Adipocyte (in vitro differentiated cells): Measurements from ENCODE around the gene OTUD7B.
"Not testable (repeated sequence)": the region's sequence is repeated elsewhere in the genome, so short reads cannot be mapped to it uniquely, and the experiment has no call there.

Experiments used
- DNase-seq: peaks from one replicate; pipeline ENCODE4 v3.0.0-alpha.2; 2015; ENCODE audit warnings: low read depth
- H3K27me3 ChIP-seq: replicated peaks from 2 replicates; pipeline ENCODE4 v1.7.0; 2013; ENCODE audit warnings: mild to moderate bottlenecking, low read length, moderate library complexity; ENCODE audit not compliant: control insufficient read depth, insufficient read depth
- H3K36me3 ChIP-seq: 2 replicates; pipeline ENCODE4 v1.7.0; 2013; ENCODE audit warnings: low read length, mild to moderate bottlenecking, moderate library complexity; ENCODE audit not compliant: control insufficient read depth, insufficient read depth, severe bottlenecking
- H3K4me1 ChIP-seq: 2 replicates; pipeline ENCODE4 v1.7.0; 2013; ENCODE audit warnings: mild to moderate bottlenecking, low read length, moderate library complexity; ENCODE audit not compliant: control insufficient read depth, insufficient read depth
- H3K4me3 ChIP-seq: 2 replicates; pipeline ENCODE4 v1.7.0; 2013; ENCODE audit warnings: mild to moderate bottlenecking, low read length, moderate library complexity
- H3K9ac ChIP-seq: 2 replicates; pipeline ENCODE4 v1.7.0; 2013; ENCODE audit warnings: mild to moderate bottlenecking, low read length, moderate library complexity
- H3K9me3 ChIP-seq: 2 replicates; pipeline ENCODE4 v1.7.0; 2013; ENCODE audit warnings: mild to moderate bottlenecking, low read length, moderate library complexity; ENCODE audit not compliant: control insufficient read depth

OTUD7B gene

GRCh38 chr1:149942885-149943284 lies 67.6 kb downstream of the OTUD7B start:
- no peak for DNase-seq
- Histone ChIP-seq H3K4me1 (peaks cover 32% of the 10 kb centered on the region), H3K36me3 (peaks cover 39% of the 10 kb centered on the region), H3K9me3 (no peaks in the 10 kb centered on the region), H3K27me3 (no peaks in the 10 kb centered on the region), H3K4me3 (no peak overlapping the region), H3K9ac (peak overlapping the region; percentile 37)

DNA sequence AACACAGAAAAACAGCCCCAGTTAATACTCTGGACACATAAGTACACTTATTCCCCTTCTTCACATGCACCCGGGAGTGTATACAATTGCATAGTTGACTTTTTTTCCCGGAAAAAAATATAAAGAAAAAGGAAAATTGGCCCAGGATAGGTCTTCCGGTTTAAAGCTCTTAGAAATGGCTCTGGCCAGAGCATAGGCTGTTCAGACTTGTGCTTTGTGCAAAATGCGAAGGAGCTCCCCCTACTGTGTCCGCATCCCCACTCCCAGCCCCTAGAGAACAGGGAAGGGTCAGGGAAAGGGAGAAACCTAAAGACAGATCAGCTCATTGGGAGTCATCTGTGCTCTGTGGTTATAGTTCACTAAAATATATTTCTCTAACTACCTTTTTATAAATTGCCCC lies 68.3 kb downstream of the OTUD7B start:
- Histone ChIP-seq H3K4me1 (peaks cover 38% of the 10 kb centered on the region), H3K27me3 (no peaks in the 10 kb centered on the region), H3K9me3 (no peaks in the 10 kb centered on the region), H3K4me3 (no peak overlapping the region), H3K36me3 (peaks cover 33% of the 10 kb centered on the region), H3K9ac (peak overlapping the region; percentile 18)
- DNase-seq, result no peak

GRCh38 chr1:149940427-149940826 lies 70.1 kb downstream of the OTUD7B start:
- peaks cover 54% of the 10 kb centered on the region for H3K4me1 ChIP-seq
- no peak for DNase-seq
- H3K9ac ChIP-seq, result peak overlapping the region; percentile 20
- H3K36me3 ChIP-seq, result peaks cover 21% of the 10 kb centered on the region
- no peak overlapping the region for H3K4me3 ChIP-seq
- H3K9me3 ChIP-seq, result no peaks in the 10 kb centered on the region
- no peaks in the 10 kb centered on the region for H3K27me3 ChIP-seq

GRCh38 chr1:149938668-149939003 lies 71.9 kb downstream of the OTUD7B start:
- H3K27me3 ChIP-seq, H3K9me3 ChIP-seq, H3K36me3 ChIP-seq, DNase-seq: not testable (repeated sequence)
- H3K9ac ChIP-seq, result peak overlapping the region; percentile 72
- peaks cover 54% of the 10 kb centered on the region for H3K4me1 ChIP-seq
- H3K4me3 ChIP-seq, result peak overlapping the region; percentile 66

DNA sequence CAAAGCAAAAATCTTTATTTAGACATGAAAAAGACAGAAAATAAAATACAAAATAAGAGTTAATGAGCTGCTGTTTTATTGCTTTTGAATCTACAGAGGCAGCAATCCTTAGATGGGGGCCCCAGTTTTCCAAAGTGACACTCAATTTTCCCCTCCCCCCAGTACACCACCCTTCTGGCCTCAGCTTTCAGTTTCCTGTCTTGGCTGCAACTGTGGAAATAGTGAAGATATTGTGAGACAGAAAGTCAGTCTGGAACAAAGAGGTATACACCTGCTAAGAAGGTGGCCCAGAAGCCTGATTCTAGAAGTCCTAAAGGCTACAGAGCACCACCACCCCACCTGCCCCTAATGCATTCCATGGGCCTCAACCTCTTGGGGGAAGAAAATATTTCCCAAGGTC lies 72.8 kb downstream of the OTUD7B start:
- Histone ChIP-seq H3K9me3 (no peaks in the 10 kb centered on the region), H3K4me1 (peaks cover 54% of the 10 kb centered on the region), H3K4me3 (no peak overlapping the region), H3K27me3 (no peaks in the 10 kb centered on the region), H3K9ac (peak overlapping the region; percentile 10), H3K36me3 (no peaks in the 10 kb centered on the region)
- DNase-seq, result peak; percentile 24

DNA sequence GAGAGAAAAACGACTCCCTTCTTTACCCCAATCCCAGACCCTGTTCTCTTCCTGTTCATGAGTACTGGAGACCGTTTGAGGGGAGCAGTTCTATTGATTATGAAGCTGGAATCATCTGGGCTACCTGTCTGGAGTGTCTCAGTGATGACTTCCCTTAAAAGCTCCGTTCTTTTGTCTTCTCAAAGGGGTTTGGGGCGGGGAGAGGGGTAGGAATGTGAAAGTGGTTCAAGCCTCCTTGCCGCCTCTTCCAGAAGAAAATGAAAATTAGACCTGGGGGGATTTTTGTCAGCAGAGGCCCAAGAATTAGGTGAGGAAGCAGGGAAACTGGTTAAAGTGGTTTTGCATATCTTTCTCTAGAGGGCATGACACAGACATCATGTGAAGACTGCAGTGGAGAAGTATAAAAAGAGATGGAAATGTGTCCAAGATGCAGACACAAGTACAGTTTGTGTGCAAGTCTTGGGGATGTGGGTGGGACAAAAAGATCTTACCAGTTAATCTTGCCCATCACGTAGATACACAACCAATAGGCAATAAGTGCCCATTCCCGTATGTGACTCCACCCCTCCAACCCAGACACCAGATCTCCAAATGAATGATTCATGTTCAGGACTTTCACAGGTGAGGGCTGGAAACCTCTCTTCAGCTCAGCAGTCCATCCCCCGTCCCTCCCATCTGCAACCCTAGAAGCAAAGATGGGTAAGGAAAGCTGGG lies 73.4 kb downstream of the OTUD7B start:
- Histone ChIP-seq H3K9me3 (no peaks in the 10 kb centered on the region), H3K36me3 (no peaks in the 10 kb centered on the region), H3K9ac (peak overlapping the region; percentile 86), H3K4me3 (peak overlapping the region; percentile 89), H3K4me1 (peaks cover 48% of the 10 kb centered on the region), H3K27me3 (no peaks in the 10 kb centered on the region)
- DNase-seq, result peak; percentile 50

GRCh38 chr1:149936170-149936991 lies 74.1 kb downstream of the OTUD7B start, which contains the start of gene MTMR11:
MTMR11 (minus strand) TSS chr1:149936879; CDS start chr1:149936647, 232 bp downstream.
- Histone ChIP-seq H3K9ac (peak within 1 kb of the TSS; percentile 86), H3K27me3 (no peaks in the 10 kb centered on the region), H3K36me3 (no peaks in the 10 kb centered on the region), H3K9me3 (no peaks in the 10 kb centered on the region), H3K4me1 (peaks cover 45% of the 10 kb centered on the region), H3K4me3 (peak within 1 kb of the TSS; percentile 89)
- DNase-seq, result peak; percentile 60

GRCh38 chr1:149934356-149934755 lies 76.2 kb downstream of the OTUD7B start:
- no peak for DNase-seq
- Histone ChIP-seq H3K9me3 (no peaks in the 10 kb centered on the region), H3K27me3 (no peaks in the 10 kb centered on the region), H3K4me3 (no peak overlapping the region), H3K4me1 (peaks cover 36% of the 10 kb centered on the region), H3K36me3 (no peaks in the 10 kb centered on the region), H3K9ac (no peak overlapping the region)

DNA sequence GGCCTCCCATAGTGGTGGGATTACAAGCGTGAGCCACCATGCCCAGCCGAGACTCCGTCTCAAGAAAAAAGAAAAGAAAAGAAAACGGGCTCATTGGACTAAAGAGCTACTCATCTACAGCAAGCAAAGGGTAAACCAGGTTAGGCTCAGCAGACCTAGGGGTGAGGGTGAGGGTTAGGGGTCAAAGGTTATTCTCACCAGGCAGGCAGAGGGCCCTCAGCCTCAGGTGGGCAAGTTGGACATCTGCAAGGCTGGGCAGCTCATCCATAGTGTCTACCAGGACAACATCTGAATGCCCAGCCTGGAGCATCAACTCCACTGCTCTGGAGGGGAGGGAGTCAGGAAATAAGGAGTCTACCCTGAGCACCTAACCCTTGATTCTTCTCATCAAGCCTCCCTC lies 77.3 kb downstream of the OTUD7B start:
- Histone ChIP-seq H3K9me3 (no peaks in the 10 kb centered on the region), H3K27me3 (no peaks in the 10 kb centered on the region), H3K4me3 (no peak overlapping the region), H3K4me1 (peaks cover 32% of the 10 kb centered on the region), H3K36me3 (no peaks in the 10 kb centered on the region), H3K9ac (no peak overlapping the region)
- DNase-seq, result no peak

DNA sequence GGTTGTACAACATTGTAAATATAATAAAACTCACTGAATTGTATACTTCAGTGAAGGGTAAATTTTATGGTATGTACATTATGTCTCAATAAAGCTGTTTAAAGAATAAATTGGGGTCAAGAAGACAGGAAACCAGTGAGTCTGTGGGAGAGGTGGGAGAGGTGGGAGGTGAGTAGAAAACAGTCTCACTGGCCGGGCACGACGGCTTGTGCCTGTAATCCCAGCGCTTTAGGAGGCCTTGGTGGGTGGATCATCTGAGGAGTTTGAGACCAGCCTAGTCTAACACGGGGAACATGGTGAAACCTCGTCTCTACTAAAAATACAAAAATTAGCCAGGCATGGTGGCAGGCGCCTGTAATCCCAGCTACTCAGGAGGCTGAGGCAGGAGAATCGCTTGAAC lies 78.1 kb downstream of the OTUD7B start:
- Histone ChIP-seq H3K9ac (no peak overlapping the region), H3K36me3 (no peaks in the 10 kb centered on the region), H3K9me3 (no peaks in the 10 kb centered on the region), H3K4me3 (no peak overlapping the region), H3K4me1 (peaks cover 26% of the 10 kb centered on the region), H3K27me3 (no peaks in the 10 kb centered on the region)
- no peak for DNase-seq

GRCh38 chr1:149931212-149931790 lies 79.2 kb downstream of the OTUD7B start:
- Histone ChIP-seq H3K36me3 (peaks cover 5% of the 10 kb centered on the region), H3K4me3 (no peak overlapping the region), H3K4me1 (peaks cover 20% of the 10 kb centered on the region), H3K27me3 (no peaks in the 10 kb centered on the region), H3K9me3 (no peaks in the 10 kb centered on the region), H3K9ac (no peak overlapping the region)
- no peak for DNase-seq
